ENCODE data around the gene PSMB5.

Gene PSMB5

GRCh38 chr14:23054000-23054811 lies 19.5 kb upstream of the PSMB5 start:
- no peak for TF ChIP-seq POLR2A (IDR thresholded peaks at IDR 0.05; ENCODE audit: low read depth, low read length)
- TF ChIP-seq POU2F2 (IDR thresholded peaks at IDR 0.05; ENCODE audit: low read depth, low read length) = no peak
- TF ChIP-seq PAX5 (IDR thresholded peaks at IDR 0.05; ENCODE audit: insufficient read depth, low read length, severe bottlenecking) = no peak
- no peak for TF ChIP-seq SPI1 (IDR thresholded peaks at IDR 0.05; ENCODE audit: low read depth, low read length)
- no peak for TF ChIP-seq POLR2AphosphoS5 (IDR thresholded peaks at IDR 0.05; ENCODE audit: low read depth, low read length)
- no peak for TF ChIP-seq TAF1 (IDR thresholded peaks at IDR 0.05; ENCODE audit: low read depth, low read length)
- FAIRE-seq = no peak
- DNase-seq (ENCODE audit: insufficient read length, low spot score) = no peak

GRCh38 chr14:23053426-23053825 lies 18.7 kb upstream of the PSMB5 start:
- FAIRE-seq (no peak), DNase-seq (ENCODE audit: insufficient read length, low spot score) (no peak)
- TF ChIP-seq SPI1 (IDR thresholded peaks at IDR 0.05; ENCODE audit: low read depth, low read length) = no peak
- no peak for TF ChIP-seq TAF1 (IDR thresholded peaks at IDR 0.05; ENCODE audit: low read depth, low read length)
- TF ChIP-seq POU2F2 (IDR thresholded peaks at IDR 0.05; ENCODE audit: low read depth, low read length) = no peak
- no peak for TF ChIP-seq POLR2A (IDR thresholded peaks at IDR 0.05; ENCODE audit: low read depth, low read length)
- no peak for TF ChIP-seq PAX5 (IDR thresholded peaks at IDR 0.05; ENCODE audit: insufficient read depth, low read length, severe bottlenecking)
- TF ChIP-seq POLR2AphosphoS5 (IDR thresholded peaks at IDR 0.05; ENCODE audit: low read depth, low read length) = no peak

- TF ChIP-seq POLR2A (IDR thresholded peaks at IDR 0.05; ENCODE audit: low read depth, low read length) = no peak
- no peak for TF ChIP-seq POLR2AphosphoS5 (IDR thresholded peaks at IDR 0.05; ENCODE audit: low read depth, low read length)
- TF ChIP-seq POU2F2 (IDR thresholded peaks at IDR 0.05; ENCODE audit: low read depth, low read length) = no peak
- TF ChIP-seq SPI1 (IDR thresholded peaks at IDR 0.05; ENCODE audit: low read depth, low read length) = no peak
- TF ChIP-seq PAX5 (IDR thresholded peaks at IDR 0.05; ENCODE audit: insufficient read depth, low read length, severe bottlenecking) = no peak
- TF ChIP-seq TAF1 (IDR thresholded peaks at IDR 0.05; ENCODE audit: low read depth, low read length) = no peak
- DNase-seq (ENCODE audit: insufficient read length, low spot score) (no peak), FAIRE-seq (no peak)
Observed at GRCh38 chr14:23052671-23053070, 18.0 kb upstream of the PSMB5 start.

GRCh38 chr14:23052182-23052623 lies 17.5 kb upstream of the PSMB5 start:
- no peak for FAIRE-seq
- TF ChIP-seq POLR2AphosphoS5 (IDR thresholded peaks at IDR 0.05; ENCODE audit: low read depth, low read length) (no peak), POU2F2 (IDR thresholded peaks at IDR 0.05; ENCODE audit: low read depth, low read length) (no peak), PAX5 (IDR thresholded peaks at IDR 0.05; ENCODE audit: insufficient read depth, low read length, severe bottlenecking) (no peak), SPI1 (IDR thresholded peaks at IDR 0.05; ENCODE audit: low read depth, low read length) (no peak), POLR2A (IDR thresholded peaks at IDR 0.05; ENCODE audit: low read depth, low read length) (no peak), TAF1 (IDR thresholded peaks at IDR 0.05; ENCODE audit: low read depth, low read length) (no peak)
- no peak for DNase-seq (ENCODE audit: insufficient read length, low spot score)

- no peak for TF ChIP-seq POU2F2 (IDR thresholded peaks at IDR 0.05; ENCODE audit: low read depth, low read length)
- TF ChIP-seq SPI1 (IDR thresholded peaks at IDR 0.05; ENCODE audit: low read depth, low read length) = no peak
- no peak for TF ChIP-seq PAX5 (IDR thresholded peaks at IDR 0.05; ENCODE audit: insufficient read depth, low read length, severe bottlenecking)
- TF ChIP-seq POLR2AphosphoS5 (IDR thresholded peaks at IDR 0.05; ENCODE audit: low read depth, low read length) = no peak
- no peak for TF ChIP-seq TAF1 (IDR thresholded peaks at IDR 0.05; ENCODE audit: low read depth, low read length)
- FAIRE-seq (peak; percentile 5), DNase-seq (ENCODE audit: insufficient read length, low spot score) (no peak)
Observed at GRCh38 chr14:23051141-23052057, 16.7 kb upstream of the PSMB5 start.

- no peak for TF ChIP-seq POU2F2 (IDR thresholded peaks at IDR 0.05; ENCODE audit: low read depth, low read length)
- no peak for TF ChIP-seq POLR2AphosphoS5 (IDR thresholded peaks at IDR 0.05; ENCODE audit: low read depth, low read length)
- no peak for TF ChIP-seq PAX5 (IDR thresholded peaks at IDR 0.05; ENCODE audit: insufficient read depth, low read length, severe bottlenecking)
- TF ChIP-seq TAF1 (IDR thresholded peaks at IDR 0.05; ENCODE audit: low read depth, low read length) = no peak
- TF ChIP-seq SPI1 (IDR thresholded peaks at IDR 0.05; ENCODE audit: low read depth, low read length) = no peak
- TF ChIP-seq POLR2A (IDR thresholded peaks at IDR 0.05; ENCODE audit: low read depth, low read length) = no peak
- FAIRE-seq = no peak
- no peak for DNase-seq (ENCODE audit: insufficient read length, low spot score)
Observed at GRCh38 chr14:23049011-23049410, 14.3 kb upstream of the PSMB5 start.

- DNase-seq (ENCODE audit: insufficient read length, low spot score) = no peak
- no peak for FAIRE-seq
- TF ChIP-seq POLR2A (IDR thresholded peaks at IDR 0.05; ENCODE audit: low read depth, low read length) (no peak), POLR2AphosphoS5 (IDR thresholded peaks at IDR 0.05; ENCODE audit: low read depth, low read length) (no peak), PAX5 (IDR thresholded peaks at IDR 0.05; ENCODE audit: insufficient read depth, low read length, severe bottlenecking) (no peak), SPI1 (IDR thresholded peaks at IDR 0.05; ENCODE audit: low read depth, low read length) (no peak), POU2F2 (IDR thresholded peaks at IDR 0.05; ENCODE audit: low read depth, low read length) (no peak), TAF1 (IDR thresholded peaks at IDR 0.05; ENCODE audit: low read depth, low read length) (no peak)
Observed at GRCh38 chr14:23047751-23048693, 13.3 kb upstream of the PSMB5 start.

GRCh38 chr14:23047034-23047634 lies 12.4 kb upstream of the PSMB5 start:
- no peak for FAIRE-seq
- DNase-seq (ENCODE audit: insufficient read length, low spot score) = no peak
- TF ChIP-seq SPI1 (IDR thresholded peaks at IDR 0.05; ENCODE audit: low read depth, low read length) (no peak), POU2F2 (IDR thresholded peaks at IDR 0.05; ENCODE audit: low read depth, low read length) (no peak)
